NCI-H2029 (cell line): ENCODE data around the gene RASA2.
A peak's percentile ranks its signal among the peaks of the same experiment; 100 is the strongest.
"Not testable (repeated sequence)": the region's sequence is repeated elsewhere in the genome, so short reads cannot be mapped to it uniquely, and the experiment has no call there.

Source experiments
- DNase-seq: peaks from one replicate; lab custom pipeline; 2025; lab: John Stamatoyannopoulos, UW

Gene RASA2

GRCh38 chr3:141459008-141459407 lies 27.8 kb upstream of the RASA2 start:
- DNase-seq = no peak

DNA sequence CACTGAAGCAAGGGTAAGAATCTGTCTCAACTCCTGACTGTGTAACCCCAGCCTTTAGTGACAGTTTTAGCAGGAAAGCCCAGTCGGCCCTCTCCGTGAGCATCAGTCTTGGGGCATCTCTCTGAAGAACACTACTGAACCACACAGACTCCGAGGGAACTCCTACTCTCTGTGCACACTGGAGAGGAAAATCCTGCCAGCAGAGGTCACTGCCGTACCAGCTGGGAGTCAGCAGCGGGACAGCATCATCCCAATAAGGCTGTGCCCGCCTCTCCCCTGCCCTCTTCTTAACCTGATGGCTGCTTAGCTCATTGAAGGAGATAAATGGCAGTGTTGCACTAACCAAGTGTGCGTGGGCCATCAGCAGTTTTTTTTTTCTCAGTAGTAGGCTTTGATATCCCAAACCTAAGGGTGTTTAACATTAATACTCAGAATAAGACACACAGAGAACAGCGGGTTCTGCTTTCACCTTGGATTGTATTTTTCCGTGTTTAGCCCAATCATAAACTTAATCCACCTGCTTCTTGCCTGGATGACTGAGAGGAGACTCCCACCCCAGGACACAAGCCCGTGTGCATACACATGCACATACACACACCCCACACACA lies 26.6 kb upstream of the RASA2 start:
- peak; percentile 62 for DNase-seq

DNA sequence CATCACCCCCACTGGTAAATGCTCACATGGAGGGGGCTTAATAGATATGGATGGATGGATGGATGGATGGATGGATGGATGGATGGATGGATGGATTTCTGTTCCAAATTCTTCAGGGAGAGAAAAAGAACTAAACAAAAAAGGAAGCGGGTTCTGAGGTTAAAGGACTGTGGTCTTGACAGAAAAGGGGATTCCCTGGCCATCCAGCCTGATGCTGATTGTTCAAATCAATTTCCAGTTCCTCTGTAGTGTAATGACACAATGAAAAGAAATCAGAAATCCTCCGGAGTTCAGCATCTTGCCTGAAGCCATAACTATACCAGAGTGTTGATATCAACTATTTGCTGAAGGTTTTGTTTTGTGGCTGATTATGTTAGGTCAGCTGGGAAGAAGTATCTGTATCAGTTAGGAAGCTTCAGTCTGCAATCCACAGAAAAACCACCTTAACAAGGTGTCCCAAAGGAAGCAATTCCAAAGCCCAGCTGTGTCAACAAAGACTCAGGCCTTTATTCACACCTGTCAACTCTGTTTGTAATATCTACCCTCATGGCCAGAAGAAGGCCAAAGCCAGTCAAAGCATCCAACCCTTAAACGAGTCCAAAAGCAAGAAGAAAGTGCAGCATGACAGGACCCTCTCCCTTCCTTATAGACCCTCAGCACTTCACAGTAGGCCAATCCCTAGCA lies 24.5 kb upstream of the RASA2 start:
- no peak for DNase-seq

- no peak for DNase-seq
These were observed 21.6 kb upstream of the RASA2 start for GRCh38 chr3:141465221-141465620.

- DNase-seq = no peak
These were observed 20.1 kb upstream of the RASA2 start for GRCh38 chr3:141466633-141467169.

GRCh38 chr3:141469720-141470119 lies 17.1 kb upstream of the RASA2 start:
- no peak for DNase-seq

GRCh38 chr3:141471160-141471559 lies 15.7 kb upstream of the RASA2 start:
- DNase-seq = no peak

DNA sequence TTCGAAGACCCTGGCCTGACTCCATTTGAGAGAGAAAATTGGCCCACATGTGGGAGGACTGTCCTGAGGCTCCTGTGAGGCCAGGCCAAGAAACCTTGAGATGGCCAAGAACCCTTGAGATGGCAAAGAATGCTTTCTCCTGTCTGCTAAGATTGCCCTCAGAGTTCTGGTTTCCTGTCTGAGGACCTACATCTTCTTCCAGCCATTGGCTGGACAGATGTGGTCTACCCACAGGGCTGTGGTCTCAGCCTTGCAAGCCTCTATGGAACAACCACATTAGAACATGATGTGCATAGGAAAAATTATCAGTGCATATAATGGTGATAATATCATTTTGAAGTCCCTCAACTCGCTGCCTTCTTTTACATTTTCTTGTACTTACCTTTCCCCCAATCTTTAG lies 10.8 kb upstream of the RASA2 start:
- no peak for DNase-seq

DNA sequence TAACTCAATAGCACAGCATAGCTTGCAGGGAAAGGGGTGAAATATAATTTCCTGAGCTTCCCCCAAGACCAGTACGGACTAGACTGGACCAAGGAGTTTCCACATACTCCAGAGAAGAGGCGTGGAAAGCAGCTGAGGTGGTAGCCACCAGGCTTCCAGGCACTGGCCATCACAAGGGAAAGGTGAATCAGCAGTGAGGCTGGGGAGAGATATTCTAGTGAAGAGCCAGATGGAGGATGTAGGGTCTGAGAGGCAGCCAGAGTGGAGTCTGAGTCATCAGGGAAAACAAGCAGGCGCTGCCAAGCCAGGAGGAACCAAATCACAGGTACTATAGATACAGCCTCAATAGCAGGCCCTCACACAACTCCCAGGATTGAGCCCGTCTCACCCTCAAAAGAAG lies 9.6 kb upstream of the RASA2 start:
- DNase-seq = peak; percentile 58

- no peak for DNase-seq
These were observed 8.7 kb upstream of the RASA2 start for GRCh38 chr3:141478139-141478538.

DNA sequence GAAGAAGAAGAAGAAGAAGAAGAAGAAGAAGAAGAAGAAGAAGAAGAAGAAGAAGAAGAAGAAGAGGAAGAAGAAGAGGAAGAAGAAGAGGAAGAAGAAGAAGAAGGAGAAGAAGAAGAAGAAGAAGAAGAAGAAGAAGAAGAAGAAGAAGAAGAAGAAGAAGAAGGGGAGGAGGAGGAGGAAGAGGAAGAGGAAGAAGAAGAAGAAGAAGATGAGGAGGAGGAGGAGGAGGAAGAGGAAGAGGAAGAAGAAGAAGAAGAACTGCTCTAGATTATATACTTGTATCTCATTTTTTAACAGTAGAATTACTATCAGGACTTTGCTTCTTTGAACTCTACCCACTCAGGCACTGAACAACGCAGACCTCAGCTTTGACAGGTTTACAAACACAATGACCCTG lies 8.0 kb upstream of the RASA2 start:
- not testable (repeated sequence) for DNase-seq

DNA sequence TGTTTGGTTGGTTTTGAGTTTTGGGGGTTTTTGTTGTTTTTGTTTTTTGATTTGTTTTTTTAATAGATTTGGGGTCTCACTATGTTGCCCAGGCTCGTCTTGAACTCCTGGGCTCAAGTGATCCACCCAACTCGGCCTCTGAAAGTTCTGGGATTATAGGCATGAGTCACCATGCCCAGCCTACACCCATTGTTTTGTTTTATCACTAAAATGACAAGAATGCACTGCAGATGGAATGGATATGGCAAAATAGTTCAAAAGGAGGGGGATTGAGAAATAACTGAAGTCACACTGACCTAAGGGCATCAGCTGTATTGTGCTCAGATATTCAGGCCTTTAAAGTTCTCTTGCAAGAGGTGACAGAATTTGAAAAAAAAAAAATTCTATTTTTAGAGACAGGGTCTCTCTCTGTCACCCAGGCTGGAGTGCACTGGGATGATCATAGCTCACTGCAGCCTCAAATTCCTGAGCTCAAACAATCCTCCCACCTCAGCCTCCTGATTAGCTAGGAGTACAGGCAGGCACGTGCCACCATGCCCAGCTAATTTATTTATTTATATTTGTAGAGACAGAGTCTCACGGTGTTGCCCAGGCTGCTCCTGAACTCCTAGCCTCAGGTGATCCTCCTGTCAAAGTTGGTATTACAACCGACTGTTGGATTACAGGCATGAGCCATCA lies 4.4 kb upstream of the RASA2 start:
- DNase-seq = no peak

DNA sequence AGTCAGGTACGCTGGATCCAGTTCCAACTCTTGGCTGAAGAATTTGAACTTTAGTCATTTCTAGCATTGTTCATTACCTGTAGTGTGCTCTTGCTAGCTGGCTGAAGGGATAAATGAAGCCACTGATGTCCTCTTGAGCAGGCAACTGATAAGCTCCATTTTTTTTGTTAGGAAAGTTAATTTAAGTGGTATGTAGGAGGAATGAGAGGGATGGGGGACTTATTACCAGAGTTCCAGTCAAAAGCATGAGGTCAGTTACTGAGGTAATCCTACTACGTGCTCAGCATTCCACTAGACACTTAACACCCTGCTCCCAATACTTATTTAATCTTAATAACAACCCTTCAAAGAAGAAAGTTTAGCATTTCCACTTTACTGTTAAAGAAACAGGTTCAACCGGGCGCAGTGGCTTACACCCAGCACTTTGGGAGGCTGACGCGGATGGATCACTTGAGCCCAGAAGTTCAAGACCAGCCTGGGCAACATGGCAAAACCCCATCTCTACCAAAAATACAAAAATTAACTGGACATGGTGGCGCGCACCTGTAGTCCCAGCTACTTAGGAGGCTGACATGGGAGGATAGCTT lies 2.0 kb upstream of the RASA2 start:
- no peak for DNase-seq

DNA sequence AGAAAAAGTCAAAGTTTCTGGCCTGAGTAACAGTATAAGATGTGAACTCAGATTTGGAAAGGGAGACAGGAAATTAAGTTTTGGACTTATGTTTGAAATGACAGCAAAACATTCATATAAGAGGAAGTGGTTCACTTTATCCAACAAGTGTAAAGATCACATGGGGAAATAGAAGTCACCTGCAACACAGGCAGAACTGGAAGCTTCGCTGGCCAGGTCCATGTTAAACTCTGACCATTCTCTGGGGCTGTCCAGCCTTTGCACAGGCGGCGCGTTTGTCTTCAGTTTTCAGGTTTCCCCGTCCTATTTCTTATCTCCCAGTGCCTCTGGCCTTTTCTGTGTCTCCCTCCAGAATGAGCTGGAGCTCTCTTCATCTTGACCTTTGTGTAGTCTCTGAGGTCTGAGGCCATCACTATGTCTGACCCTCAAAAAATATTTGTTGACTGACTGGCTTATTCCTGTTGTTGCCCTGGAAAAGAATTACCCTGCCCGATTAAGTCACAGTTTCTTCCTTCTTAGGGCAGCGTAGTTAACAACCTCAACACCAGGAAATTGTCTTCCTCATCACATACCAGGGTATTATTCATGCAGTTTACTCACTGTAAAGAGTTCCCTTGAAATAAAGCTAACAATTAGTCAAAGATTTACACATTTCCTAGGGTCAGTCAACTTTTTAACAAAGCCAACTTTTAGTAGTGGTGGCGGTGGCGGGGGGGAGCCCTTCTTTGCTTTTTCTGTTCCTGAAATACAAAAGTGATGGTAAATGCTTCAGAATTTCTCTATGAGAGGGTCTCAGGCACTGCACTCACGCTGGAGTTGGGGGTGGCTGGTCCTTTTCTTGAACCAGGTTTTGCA lies 959 bp upstream of the RASA2 start:
- DNase-seq = no peak

GRCh38 chr3:141486496-141486745 lies 406 bp upstream of the RASA2 start:
- no peak for DNase-seq

DNA sequence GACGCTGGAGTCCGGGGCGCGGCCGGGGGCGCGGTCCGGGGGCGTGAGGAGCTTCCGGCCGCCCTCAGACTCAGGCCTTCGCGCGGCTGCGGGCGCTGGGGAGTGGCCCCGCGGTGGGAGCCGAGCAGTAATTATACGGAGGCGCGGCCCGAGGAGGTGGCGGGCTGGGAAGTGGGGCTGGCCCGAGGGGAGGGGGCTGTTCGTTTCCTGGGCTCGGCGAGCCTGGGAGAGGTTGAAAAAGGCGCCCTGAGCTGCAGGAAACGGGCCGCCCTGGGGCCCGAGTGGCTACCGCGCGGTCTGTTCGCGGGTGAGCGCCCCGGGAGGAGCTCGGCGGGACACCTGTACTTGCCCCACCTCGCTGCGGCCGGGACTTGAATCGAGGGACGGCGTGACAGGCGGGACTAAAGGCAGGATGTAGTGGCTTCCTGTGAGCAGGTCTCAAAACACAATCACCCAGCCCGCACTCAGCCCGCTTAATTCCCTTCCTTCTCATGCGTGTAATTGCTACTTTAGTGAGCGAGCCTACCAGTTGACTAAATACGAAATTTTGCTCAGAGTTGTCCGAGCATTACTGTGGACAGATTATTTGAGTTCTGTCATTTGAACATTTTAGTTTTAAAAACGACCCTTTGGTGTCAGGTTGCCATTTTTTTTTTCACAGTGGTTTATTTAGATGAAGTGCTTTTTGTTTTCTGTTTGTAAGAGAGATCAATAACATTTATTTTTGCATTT lies 860 bp downstream of the RASA2 start:
- DNase-seq = peak; percentile 83

DNA sequence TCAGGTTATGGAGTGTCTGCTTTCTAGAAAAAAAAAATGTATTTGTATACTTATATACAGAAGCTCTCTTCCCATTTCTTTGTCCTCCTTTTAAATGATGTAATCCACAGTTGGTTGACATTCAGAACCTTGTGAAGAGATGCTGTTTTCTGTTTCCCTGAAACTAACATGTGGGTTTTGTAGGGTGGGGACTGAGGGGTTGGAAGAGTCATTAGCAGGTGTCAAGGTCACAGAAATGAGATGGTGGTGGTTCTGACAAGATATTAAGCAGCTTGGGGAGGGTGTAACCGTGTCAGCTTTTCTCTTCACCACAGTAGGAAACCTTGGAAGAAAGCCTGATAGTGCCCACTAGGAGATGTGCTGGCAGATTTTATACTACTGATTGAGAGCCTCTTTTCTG lies 2.4 kb downstream of the RASA2 start:
- DNase-seq = no peak

GRCh38 chr3:141491081-141491480 lies 4.3 kb downstream of the RASA2 start:
- DNase-seq = no peak

- DNase-seq = no peak
These were observed 5.1 kb downstream of the RASA2 start for GRCh38 chr3:141491929-141492328.

- DNase-seq = no peak
These were observed 6.4 kb downstream of the RASA2 start for GRCh38 chr3:141493184-141493583.

GRCh38 chr3:141497589-141497988 lies 10.8 kb downstream of the RASA2 start:
- not testable (repeated sequence) for DNase-seq
